Erythroblast (primary cell): Measurements from ENCODE around the gene KCNT2.

Experiments used
- GATA1 ChIP-seq: IDR thresholded peaks from 2 replicates; pipeline ENCODE4 v1.6.1; 2011; ENCODE audit warnings: low read depth, mild to moderate bottlenecking, control low read depth, low read length, moderate library complexity
- POLR2A ChIP-seq: IDR thresholded peaks from 2 replicates; pipeline ENCODE4 v1.6.1; 2011; ENCODE audit warnings: mild to moderate bottlenecking, low read length

DNA sequence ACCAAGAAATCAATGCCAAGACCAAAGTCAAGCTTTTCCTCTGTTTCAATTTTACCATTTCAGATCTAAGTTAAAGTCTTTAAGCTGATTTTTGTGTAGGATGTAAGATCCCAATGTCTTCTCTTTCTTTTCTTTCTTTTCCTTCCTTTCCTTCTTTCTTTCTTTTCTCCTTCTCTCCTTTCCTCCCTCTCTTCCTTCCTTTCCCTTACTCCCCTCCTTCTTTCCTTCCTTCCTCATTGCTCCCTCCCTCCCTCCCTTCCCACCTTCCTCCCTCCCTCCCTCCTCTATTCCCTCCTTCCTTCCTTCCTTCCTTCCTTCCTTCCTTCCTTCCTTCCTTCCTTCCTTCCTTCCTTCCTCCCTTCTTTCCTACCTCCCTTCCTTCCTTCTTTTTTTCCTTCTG, 197.5 kb downstream of the KCNT2 start:
- no peak for TF ChIP-seq POLR2A
- TF ChIP-seq GATA1, result no peak
